DND-41 (cell line): Measurements from ENCODE around the gene ELOVL6.

Experiments
- EZH2 ChIP-seq: IDR thresholded peaks from 3 replicates; pipeline ENCODE4 v1.6.1; 2012; ENCODE audit warnings: borderline replicate concordance, low read depth, mild to moderate bottlenecking, moderate library complexity, low read length, inconsistent platforms; ENCODE audit not compliant: severe bottlenecking
- TF ChIP-seq, protein P1 (sequence below): IDR thresholded peaks from 2 replicates; pipeline ENCODE4 v1.5.1; 2012; ENCODE audit warnings: borderline replicate concordance, low read length, moderate library complexity, mild to moderate bottlenecking; ENCODE audit not compliant: poor library complexity, severe bottlenecking; ENCODE audit errors: extremely low read depth

DNA sequence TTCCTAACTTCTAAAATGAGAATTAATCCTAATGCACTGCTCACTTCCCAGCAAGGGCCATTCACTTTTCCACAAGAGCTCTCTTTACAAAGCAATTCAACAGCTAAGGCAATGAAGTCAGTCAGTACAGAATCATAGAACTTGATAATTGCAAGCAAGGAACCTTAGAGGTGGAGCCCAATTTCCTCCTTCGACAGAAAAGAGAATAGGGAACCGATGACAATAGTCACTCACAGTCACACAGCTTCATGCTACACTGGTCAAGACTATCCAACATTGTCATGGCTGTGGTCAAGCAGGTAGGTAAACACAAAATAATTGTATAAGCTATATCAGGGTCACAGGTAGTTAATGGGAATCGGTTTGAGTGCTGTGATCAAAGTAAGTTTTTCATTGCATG lies 90.0 kb downstream of the ELOVL6 start:
- TF ChIP-seq, protein P1, sequence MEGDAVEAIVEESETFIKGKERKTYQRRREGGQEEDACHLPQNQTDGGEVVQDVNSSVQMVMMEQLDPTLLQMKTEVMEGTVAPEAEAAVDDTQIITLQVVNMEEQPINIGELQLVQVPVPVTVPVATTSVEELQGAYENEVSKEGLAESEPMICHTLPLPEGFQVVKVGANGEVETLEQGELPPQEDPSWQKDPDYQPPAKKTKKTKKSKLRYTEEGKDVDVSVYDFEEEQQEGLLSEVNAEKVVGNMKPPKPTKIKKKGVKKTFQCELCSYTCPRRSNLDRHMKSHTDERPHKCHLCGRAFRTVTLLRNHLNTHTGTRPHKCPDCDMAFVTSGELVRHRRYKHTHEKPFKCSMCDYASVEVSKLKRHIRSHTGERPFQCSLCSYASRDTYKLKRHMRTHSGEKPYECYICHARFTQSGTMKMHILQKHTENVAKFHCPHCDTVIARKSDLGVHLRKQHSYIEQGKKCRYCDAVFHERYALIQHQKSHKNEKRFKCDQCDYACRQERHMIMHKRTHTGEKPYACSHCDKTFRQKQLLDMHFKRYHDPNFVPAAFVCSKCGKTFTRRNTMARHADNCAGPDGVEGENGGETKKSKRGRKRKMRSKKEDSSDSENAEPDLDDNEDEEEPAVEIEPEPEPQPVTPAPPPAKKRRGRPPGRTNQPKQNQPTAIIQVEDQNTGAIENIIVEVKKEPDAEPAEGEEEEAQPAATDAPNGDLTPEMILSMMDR: no peak
- TF ChIP-seq EZH2: no peak
